IPS-15b (cell line): Measurements from ENCODE around the gene CCSER1.
"Not testable (repeated sequence)": the region's sequence is repeated elsewhere in the genome, so short reads cannot be mapped to it uniquely, and the experiment has no call there.

Experiments
- H3K27me3 ChIP-seq: one replicate; pipeline ENCODE4 v1.6.1; 2013; ENCODE audit warnings: low read length; ENCODE audit not compliant: control insufficient read depth, insufficient read depth
- H3K36me3 ChIP-seq: one replicate; pipeline ENCODE4 v1.6.1; 2013; ENCODE audit warnings: low read length; ENCODE audit not compliant: control insufficient read depth, insufficient read depth
- H3K4me1 ChIP-seq: one replicate; pipeline ENCODE4 v1.6.1; 2013; ENCODE audit warnings: mild to moderate bottlenecking, low read length; ENCODE audit not compliant: control insufficient read depth, insufficient read depth
- H3K4me3 ChIP-seq: one replicate; pipeline ENCODE4 v1.5.1; 2013; ENCODE audit warnings: low read depth, low read length
- H3K9ac ChIP-seq: one replicate; pipeline ENCODE4 v1.6.1; 2013; ENCODE audit warnings: low read depth, mild to moderate bottlenecking, low read length
- H3K9me3 ChIP-seq: one replicate; pipeline ENCODE4 v1.6.1; 2013; ENCODE audit warnings: mild to moderate bottlenecking, low read length; ENCODE audit not compliant: control insufficient read depth, insufficient read depth

CCSER1 gene

DNA sequence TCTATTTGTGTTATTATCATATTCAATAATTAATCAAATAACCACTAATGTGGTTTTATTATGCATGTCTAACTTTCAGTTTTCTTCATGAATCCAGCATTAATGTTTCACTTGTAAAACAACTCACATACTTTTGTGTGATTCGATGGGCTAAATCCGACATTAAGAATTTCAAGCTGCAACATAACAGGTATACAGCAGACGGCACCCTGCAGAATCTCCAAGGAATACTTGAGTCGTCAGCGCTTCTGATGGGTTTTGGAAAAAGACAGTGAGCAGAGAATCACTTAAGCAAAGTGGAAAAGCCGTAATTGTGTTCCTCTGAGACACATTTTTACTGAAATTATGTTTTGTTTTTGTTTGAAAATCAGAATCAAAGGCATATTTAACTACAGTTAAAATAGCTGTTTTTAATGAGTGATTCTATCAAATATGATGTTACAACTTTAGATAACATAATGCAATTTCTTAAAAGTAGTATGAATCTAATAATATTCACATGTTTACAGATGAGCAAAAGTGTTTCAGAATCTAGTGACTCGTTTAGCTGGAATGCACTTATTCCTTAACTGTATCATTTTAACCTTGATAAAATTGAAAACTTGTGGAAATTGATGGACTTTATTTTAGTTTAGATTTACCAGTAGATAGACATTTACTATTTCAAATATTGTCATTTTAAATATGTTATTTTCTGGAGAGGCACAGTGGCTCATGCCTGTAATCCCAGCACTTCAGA lies 514.8 kb downstream of the CCSER1 start:
- no peak overlapping the region for H3K9ac ChIP-seq
- H3K4me1 ChIP-seq = no peaks in the 10 kb centered on the region
- H3K36me3 ChIP-seq = no peaks in the 10 kb centered on the region
- no peaks in the 10 kb centered on the region for H3K27me3 ChIP-seq
- H3K9me3 ChIP-seq = no peaks in the 10 kb centered on the region
- H3K4me3 ChIP-seq = no peak overlapping the region

DNA sequence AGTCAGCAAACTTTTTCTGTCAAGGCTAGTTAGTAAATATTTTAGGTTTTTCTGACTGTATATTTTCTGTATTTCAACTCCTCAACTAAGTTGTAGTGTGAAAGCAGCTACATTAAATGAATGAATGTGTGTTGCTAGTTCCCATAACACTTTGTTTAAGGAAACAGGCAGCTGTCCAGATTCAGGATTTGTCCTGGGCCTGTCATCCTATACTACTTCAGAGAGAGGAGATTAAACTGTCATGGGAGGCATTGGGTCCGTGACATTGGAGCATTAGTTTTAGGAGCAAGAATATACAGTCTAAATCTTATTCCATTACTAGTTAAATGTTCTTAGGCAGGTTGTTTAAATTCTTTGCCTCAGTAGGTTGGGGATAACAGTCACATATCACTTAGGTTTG lies 516.0 kb downstream of the CCSER1 start:
- Histone ChIP-seq H3K9ac (no peak overlapping the region), H3K27me3 (no peaks in the 10 kb centered on the region), H3K4me3 (no peak overlapping the region), H3K9me3 (no peaks in the 10 kb centered on the region), H3K36me3 (no peaks in the 10 kb centered on the region), H3K4me1 (no peaks in the 10 kb centered on the region)

DNA sequence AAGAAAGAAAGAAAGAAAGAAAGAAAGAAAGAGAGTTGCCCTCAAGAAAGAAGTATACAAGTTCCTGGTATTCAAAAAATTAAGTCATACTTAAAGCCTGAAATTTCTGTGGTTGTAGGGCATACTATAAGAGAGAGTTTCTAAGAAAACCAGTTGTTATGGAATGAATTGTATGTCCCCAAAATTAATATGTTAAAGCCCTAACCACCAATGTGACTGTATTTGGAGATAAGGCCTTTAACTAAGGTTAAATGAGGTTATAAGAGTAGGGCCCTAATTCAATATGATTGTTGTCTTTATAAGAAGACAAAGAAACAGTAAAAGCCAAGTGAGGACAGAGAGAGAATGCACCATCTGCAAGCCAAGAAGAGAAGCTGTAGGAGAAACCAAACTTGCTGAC lies 521.1 kb downstream of the CCSER1 start:
- no peaks in the 10 kb centered on the region for H3K9me3 ChIP-seq
- no peaks in the 10 kb centered on the region for H3K4me1 ChIP-seq
- H3K9ac ChIP-seq = no peak overlapping the region
- H3K4me3 ChIP-seq = no peak overlapping the region
- H3K27me3 ChIP-seq = no peaks in the 10 kb centered on the region
- H3K36me3 ChIP-seq = no peaks in the 10 kb centered on the region

GRCh38 chr4:90648791-90649190 lies 521.6 kb downstream of the CCSER1 start:
- Histone ChIP-seq H3K4me3 (no peak overlapping the region), H3K4me1 (no peaks in the 10 kb centered on the region), H3K9ac (no peak overlapping the region), H3K36me3 (no peaks in the 10 kb centered on the region), H3K27me3 (no peaks in the 10 kb centered on the region), H3K9me3 (no peaks in the 10 kb centered on the region)

DNA sequence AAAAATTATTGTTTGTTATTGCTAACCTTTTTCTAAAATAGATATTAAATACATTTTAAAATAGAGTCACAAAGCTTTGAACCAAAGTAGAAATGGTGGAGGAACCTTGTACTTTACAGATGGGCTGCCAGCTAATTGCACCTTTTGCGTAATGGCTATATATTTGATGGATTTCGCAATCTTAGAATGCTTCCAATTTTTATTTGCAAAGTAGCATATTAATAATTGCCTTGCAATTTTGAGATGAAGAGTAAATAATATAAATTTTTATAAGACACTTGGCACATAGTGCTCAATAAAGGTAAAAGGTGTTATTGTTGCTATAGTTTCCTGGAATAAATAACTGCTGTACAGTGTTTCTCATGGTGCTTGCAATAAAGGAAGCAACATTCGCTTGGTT lies 533.5 kb downstream of the CCSER1 start:
- Histone ChIP-seq H3K9me3 (no peaks in the 10 kb centered on the region), H3K4me3 (no peak overlapping the region), H3K27me3 (no peaks in the 10 kb centered on the region), H3K36me3 (no peaks in the 10 kb centered on the region), H3K4me1 (no peaks in the 10 kb centered on the region), H3K9ac (no peak overlapping the region)

GRCh38 chr4:90670183-90670582 lies 543.0 kb downstream of the CCSER1 start:
- Histone ChIP-seq H3K27me3 (no peaks in the 10 kb centered on the region), H3K4me3 (no peak overlapping the region), H3K9me3 (no peaks in the 10 kb centered on the region), H3K4me1 (no peaks in the 10 kb centered on the region), H3K36me3 (no peaks in the 10 kb centered on the region), H3K9ac (no peak overlapping the region)

- Histone ChIP-seq H3K4me1 (no peaks in the 10 kb centered on the region), H3K9ac (no peak overlapping the region), H3K4me3 (no peak overlapping the region), H3K9me3 (no peaks in the 10 kb centered on the region), H3K27me3 (no peaks in the 10 kb centered on the region), H3K36me3 (no peaks in the 10 kb centered on the region)
Measured at GRCh38 chr4:90689739-90690138, 562.5 kb downstream of the CCSER1 start.

DNA sequence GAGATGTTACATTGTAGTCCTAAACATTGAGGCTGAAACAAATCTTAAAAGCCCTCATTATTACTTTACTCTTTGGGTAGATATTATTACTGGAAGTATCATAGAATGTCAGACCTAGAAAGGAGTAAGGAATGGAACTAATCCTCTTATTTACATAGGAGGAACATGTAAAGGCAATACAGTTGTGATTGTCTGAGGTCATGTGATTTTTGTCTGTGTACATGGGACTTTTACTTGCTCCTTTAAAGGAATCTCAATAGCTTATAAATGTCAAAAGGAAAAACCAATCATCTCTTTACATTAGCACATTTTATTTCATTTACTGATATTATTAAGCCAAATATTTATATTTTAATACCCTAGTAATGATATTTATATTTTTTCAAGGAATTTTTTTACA lies 568.2 kb downstream of the CCSER1 start:
- Histone ChIP-seq H3K9me3 (no peaks in the 10 kb centered on the region), H3K9ac (no peak overlapping the region), H3K4me1 (no peaks in the 10 kb centered on the region), H3K27me3 (no peaks in the 10 kb centered on the region), H3K36me3 (no peaks in the 10 kb centered on the region), H3K4me3 (no peak overlapping the region)

GRCh38 chr4:90705501-90705900 lies 578.3 kb downstream of the CCSER1 start:
- not testable (repeated sequence) for H3K4me3 ChIP-seq, H3K4me1 ChIP-seq, H3K9me3 ChIP-seq, H3K9ac ChIP-seq, H3K27me3 ChIP-seq, H3K36me3 ChIP-seq

DNA sequence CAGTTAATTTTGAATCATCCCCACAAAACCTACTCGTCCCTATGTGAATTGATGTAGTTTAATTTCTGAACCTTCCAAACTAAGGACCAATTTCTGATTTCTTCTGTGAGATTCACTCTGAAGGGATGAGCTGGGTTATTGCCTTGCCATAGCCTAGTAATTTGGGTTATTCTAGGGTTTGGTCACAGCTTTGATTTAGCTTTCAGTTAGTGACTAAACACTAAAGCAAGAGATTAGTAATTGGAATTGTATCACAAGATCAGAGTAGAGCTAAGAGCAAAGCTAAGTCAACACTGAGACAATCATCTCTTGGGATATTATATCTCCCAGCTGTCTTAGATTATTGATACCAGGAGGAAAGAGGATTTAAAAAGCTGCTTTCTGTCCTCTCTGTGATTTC lies 588.0 kb downstream of the CCSER1 start:
- no peaks in the 10 kb centered on the region for H3K9me3 ChIP-seq
- H3K4me3 ChIP-seq = no peak overlapping the region
- H3K27me3 ChIP-seq = no peaks in the 10 kb centered on the region
- H3K9ac ChIP-seq = no peak overlapping the region
- no peaks in the 10 kb centered on the region for H3K36me3 ChIP-seq
- H3K4me1 ChIP-seq = no peaks in the 10 kb centered on the region

DNA sequence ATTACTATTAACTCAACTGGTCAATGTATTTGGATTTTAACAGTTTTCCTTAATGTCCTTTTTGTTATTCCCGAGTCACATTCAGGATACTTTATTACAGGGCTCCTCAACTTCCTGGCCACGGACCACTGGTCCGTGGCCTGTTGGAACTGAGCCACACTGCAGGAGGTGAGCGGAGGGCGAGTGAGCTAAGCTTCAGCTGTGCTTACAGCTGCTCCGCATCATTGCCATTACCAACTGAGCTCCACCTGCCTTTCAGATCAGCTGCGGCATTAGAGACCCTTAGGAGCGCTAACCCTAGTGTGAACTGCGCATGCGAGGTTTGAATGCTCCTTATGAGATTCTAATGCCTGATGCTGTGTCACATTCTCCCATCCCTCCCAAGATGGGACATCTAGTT lies 591.7 kb downstream of the CCSER1 start:
- Histone ChIP-seq H3K4me3 (no peak overlapping the region), H3K9me3 (no peaks in the 10 kb centered on the region), H3K9ac (no peak overlapping the region), H3K27me3 (no peaks in the 10 kb centered on the region), H3K36me3 (no peaks in the 10 kb centered on the region), H3K4me1 (no peaks in the 10 kb centered on the region)

- no peak overlapping the region for H3K9ac ChIP-seq
- no peaks in the 10 kb centered on the region for H3K36me3 ChIP-seq
- H3K9me3 ChIP-seq = no peaks in the 10 kb centered on the region
- no peak overlapping the region for H3K4me3 ChIP-seq
- peaks cover 7% of the 10 kb centered on the region for H3K4me1 ChIP-seq
- no peaks in the 10 kb centered on the region for H3K27me3 ChIP-seq
Measured at GRCh38 chr4:90727938-90728337, 600.7 kb downstream of the CCSER1 start.
